Naive thymus-derived CD8-positive, alpha-beta T cell (primary cell): ENCODE results near the gene YWHAB. TPM values are rescaled to one million over a fixed set of nuclear protein-coding genes. Genes with fewer than 3 reads are reported as not detected.
A peak's percentile ranks its signal among the peaks of the same experiment; 100 is the strongest.

ENCODE experiments used
- ATAC-seq, 2 donors: fragments of 150-1000 bp; cut with Tn5 transposase in 1 of 2; sonication (Bioruptor Pico), chemical (Tn5 transposase) in 1 of 2; 1 replicate in 1 of 2; 2 replicates in 1 of 2; pipeline ENCODE4 v1.10.0; 2021; ENCODE audit warnings: mild to moderate bottlenecking in 2 of 2, moderate library complexity in 2 of 2
- POLR2A ChIA-PET: fragments of 350-600 bp; sonication (Branson Sonifier 250); formaldehyde crosslinking; loops from one replicate; lab custom pipeline; 2021; ENCODE audit warnings: antibody characterized with exemption; lab: Charles Lee
- DNase-seq, 10 donors: peaks; one replicate each; pipeline versions ENCODE4 v3.0.0 to v3.0.0-alpha.2; 2020 to 2022
- H3K27ac Mint-ChIP-seq, 10 donors: one replicate each; pipeline ENCODE4 v1.8.0; 2020 to 2022; ENCODE audit warnings: mild to moderate bottlenecking in 10 of 10, mixed read lengths in 10 of 10, moderate library complexity in 4 of 10, inconsistent platforms in 1 of 10
- H3K27me3 Mint-ChIP-seq, 5 donors: one replicate each; pipeline ENCODE4 v1.8.0; 2021 to 2022; ENCODE audit warnings: mixed read lengths in 5 of 5
- H3K36me3 Mint-ChIP-seq, 3 donors: one replicate each; pipeline ENCODE4 v1.8.0; 2020 to 2022; ENCODE audit warnings: mixed read lengths in 3 of 3, mild to moderate bottlenecking in 2 of 3, inconsistent platforms in 1 of 3
- H3K4me1 Mint-ChIP-seq, 4 donors: one replicate each; pipeline ENCODE4 v1.8.0; 2021 to 2022; ENCODE audit warnings: mixed read lengths in 4 of 4
- H3K4me3 Mint-ChIP-seq, 10 donors: one replicate each; pipeline ENCODE4 v1.8.0; 2020 to 2022; ENCODE audit warnings: mild to moderate bottlenecking in 10 of 10, mixed read lengths in 10 of 10, moderate library complexity in 6 of 10, inconsistent platforms in 1 of 10
- H3K9me3 Mint-ChIP-seq, 9 donors: one replicate each; pipeline ENCODE4 v1.8.0; 2020 to 2022; ENCODE audit warnings: mixed read lengths in 9 of 9, mild to moderate bottlenecking in 3 of 9, inconsistent platforms in 1 of 9, moderate library complexity in 1 of 9
- polyA plus RNA-seq, 3 donors: library from polyadenylated mRNA; unstranded; fragments of 300-500 nt; fragmentation: Illumina TruSeq; gene quantifications; one replicate each; pipeline ENCODE4 v1.2.3, GENCODE V29; 2021
- total RNA-seq, 8 experiments: library from RNA in 2 of 8; stranded (reverse) in 2 of 8; gene quantifications; one replicate each; pipeline ENCODE4 v1.2.3 and lab custom pipeline; 2021 to 2026

The YWHAB gene
- total and polyA plus RNA-seq, 5 experiments from 2014 or later = 209 to 529 (median 510) TPM

DNA sequence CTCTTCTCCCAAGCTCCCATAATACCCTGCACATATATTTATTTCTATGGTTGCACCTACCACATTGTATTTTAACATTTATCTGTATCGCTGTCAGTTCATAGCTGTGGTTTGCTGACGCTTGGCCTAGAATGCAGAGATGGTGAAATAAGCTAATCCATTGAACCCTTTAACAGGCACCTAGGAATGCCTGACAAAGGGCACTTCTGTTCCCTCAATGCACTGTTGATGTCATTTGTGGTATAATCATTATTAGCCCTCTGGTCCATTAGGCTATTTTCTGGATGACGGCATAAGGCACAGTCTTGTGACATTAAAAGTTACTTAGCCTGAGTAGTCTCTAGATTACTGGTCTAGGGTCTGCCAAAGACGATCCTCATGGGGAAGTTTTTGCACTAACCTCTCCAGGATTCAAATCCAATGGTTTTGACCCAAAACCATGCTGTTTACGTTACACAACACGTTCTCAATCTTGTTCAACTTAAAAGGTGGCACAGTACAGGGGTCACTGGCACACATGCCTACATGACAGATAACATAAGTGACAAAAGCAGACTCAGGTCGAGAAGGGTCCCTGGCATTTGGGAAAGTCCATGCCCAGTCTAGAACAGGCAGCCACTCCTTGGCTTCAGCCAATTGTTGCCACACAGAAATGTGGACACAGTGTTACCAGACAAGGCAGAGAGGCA, 2.1 kb upstream of the YWHAB start:
- H3K27ac Mint-ChIP-seq = peak overlapping the region in 9 of 10 donors; percentile 91 to 99 (median 97)
- H3K4me3 Mint-ChIP-seq = peak overlapping the region in 9 of 10 donors; percentile 69 to 98 (median 95)

DNA sequence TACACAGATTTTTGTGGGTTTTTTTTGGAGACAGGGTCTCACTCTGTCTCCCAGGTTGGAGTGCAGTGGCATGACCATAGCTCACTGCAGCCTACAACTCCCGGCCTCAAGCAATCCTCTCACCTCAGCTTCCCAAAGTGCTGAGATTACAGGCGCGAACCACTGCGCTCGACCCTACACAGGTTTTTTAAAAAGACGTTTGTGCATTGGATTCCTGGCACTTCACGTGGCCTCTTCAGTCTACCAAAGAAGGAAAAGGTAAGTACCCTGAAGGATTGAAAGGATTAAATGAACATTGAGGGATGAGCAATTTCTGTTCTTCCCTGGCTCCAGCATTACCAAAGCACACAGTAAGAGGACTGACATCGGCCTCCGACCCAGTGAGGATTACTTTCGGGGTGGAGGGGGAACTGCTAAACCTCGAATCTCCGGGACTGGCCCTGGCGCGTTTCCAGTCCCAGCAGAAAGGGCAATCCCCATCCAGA, 556 bp upstream of the YWHAB start:
- H3K27ac Mint-ChIP-seq = peak overlapping the region; percentile 91 to 99 (median 97)
- peaks cover 0 to 16% (median 0%) of the 10 kb centered on the region in 3 donors for H3K36me3 Mint-ChIP-seq
- ATAC-seq (peak; percentile 9 to 10), DNase-seq (no peak)
- no peaks in the 10 kb centered on the region for H3K27me3 Mint-ChIP-seq
- H3K9me3 Mint-ChIP-seq = no peaks in the 10 kb centered on the region
- peak overlapping the region; percentile 88 to 98 (median 95) for H3K4me3 Mint-ChIP-seq
- peaks cover 29 to 63% (median 59%) of the 10 kb centered on the region in 4 donors for H3K4me1 Mint-ChIP-seq
- POLR2A ChIA-PET = interaction anchor here (0.6 to 1.8 kb wide), 17 partner anchors 10 to 907 kb away, joined by 3 to 21 read pairs (median 4); partner anchors contain the start of genes DNTTIP1, PABPC1L, STK4 and TOMM34

More for the DNA sequence above, 2.1 kb upstream of the YWHAB start:
- no peak for ATAC-seq
- H3K36me3 Mint-ChIP-seq = peaks cover 0 to 3% (median 0%) of the 10 kb centered on the region in 3 donors
- no peak for DNase-seq
- no peaks in the 10 kb centered on the region for H3K9me3 Mint-ChIP-seq
- no peaks in the 10 kb centered on the region for H3K27me3 Mint-ChIP-seq
- POLR2A ChIA-PET = interaction anchor here (1.4 kb wide), 1 partner anchor 9 kb away, joined by 4 read pairs; no protein-coding TSS in a partner anchor
- H3K4me1 Mint-ChIP-seq = peaks cover 21 to 53% (median 44%) of the 10 kb centered on the region in 4 donors

DNA sequence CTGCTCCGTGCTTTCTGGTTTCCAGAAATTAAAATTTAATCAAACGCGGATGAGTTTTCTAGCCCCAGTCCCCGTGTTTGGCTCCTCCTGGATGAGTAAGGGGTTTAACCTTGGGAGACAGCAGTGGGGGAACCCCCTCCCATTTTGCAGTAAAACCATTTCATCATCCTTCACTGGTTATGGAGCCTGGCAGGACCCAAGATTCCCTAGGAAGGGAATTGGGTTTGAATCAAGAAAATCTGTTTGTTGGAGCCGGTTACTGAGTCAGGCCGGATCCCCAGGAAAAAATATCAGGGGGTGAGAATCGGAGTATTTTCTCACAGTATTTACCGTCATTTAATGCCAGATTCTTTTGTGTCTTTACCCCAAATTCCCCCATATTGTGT, 754 bp downstream of the YWHAB start:
- H3K27me3 Mint-ChIP-seq = no peaks in the 10 kb centered on the region
- POLR2A ChIA-PET = interaction anchor here (1.4 to 1.8 kb wide), 6 partner anchors 10 to 241 kb away, joined by 6 to 21 read pairs (median 12); partner anchors contain the start of genes PABPC1L, STK4 and TOMM34
- H3K4me1 Mint-ChIP-seq = peaks cover 32 to 72% (median 69%) of the 10 kb centered on the region in 4 donors
- no peak for ATAC-seq
- peak overlapping the region; percentile 89 to 97 (median 94) for H3K27ac Mint-ChIP-seq
- DNase-seq = no peak
- H3K36me3 Mint-ChIP-seq = peaks cover 0 to 20% (median 0%) of the 10 kb centered on the region in 3 donors
- H3K4me3 Mint-ChIP-seq = peak overlapping the region; percentile 88 to 98 (median 96)
- H3K9me3 Mint-ChIP-seq = no peaks in the 10 kb centered on the region

DNA sequence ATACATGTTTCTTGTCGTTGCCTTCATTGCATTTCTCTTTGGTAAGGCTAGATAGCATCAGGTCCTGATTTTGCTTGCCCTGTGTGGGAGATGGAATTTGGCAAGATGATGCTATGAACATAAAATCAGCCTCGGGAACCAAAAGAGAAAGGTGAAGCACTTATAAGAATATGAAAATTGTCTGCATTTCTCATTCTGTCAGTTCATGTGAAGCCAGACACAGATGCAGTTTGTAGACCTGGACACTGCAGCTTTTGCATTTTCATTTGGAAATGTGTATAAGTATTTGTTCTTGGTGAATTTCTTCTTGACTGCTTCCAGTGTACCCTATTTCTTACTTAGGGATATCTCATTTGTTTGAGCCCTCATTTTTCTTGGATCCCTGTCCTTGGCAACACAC, 1.3 kb downstream of the YWHAB start:
- H3K4me1 Mint-ChIP-seq = peaks cover 32 to 78% (median 75%) of the 10 kb centered on the region in 4 donors
- peak overlapping the region; percentile 89 to 97 (median 94) for H3K27ac Mint-ChIP-seq
- POLR2A ChIA-PET = interaction anchor here (3.8 kb wide), 1 partner anchor 22 kb away, joined by 11 read pairs; the partner anchor contains the start of gene PABPC1L
- H3K4me3 Mint-ChIP-seq = peak overlapping the region; percentile 88 to 98 (median 96)
- DNase-seq (no peak), ATAC-seq (no peak)
- no peaks in the 10 kb centered on the region for H3K9me3 Mint-ChIP-seq
- peaks cover 0 to 22% (median 0%) of the 10 kb centered on the region in 3 donors for H3K36me3 Mint-ChIP-seq
- H3K27me3 Mint-ChIP-seq = no peaks in the 10 kb centered on the region

DNA sequence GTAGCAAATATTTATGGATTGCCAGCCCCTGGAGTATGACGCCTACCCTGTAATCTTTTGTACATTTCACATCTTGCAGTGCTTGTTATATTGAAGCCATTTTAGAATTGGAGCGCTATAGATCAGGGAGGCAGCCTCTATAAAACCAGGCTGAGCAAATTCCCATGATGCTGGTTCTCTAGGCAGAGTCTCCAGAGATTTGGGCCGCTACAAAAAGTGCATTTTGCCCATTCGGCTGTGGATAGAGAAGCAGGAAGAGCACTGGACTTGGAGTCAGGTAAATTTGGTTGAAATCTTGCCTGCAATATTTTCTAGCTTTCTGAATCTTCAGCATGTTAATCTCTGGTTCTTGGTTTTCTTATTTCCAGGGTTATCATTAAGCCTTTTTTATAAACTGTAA, 2.0 kb downstream of the YWHAB start:
- DNase-seq (no peak), ATAC-seq (no peak)
- Mint-ChIP-seq H3K27me3 (no peaks in the 10 kb centered on the region), H3K4me3 (peak overlapping the region; percentile 88 to 98 (median 96)), H3K9me3 (no peaks in the 10 kb centered on the region), H3K4me1 (peaks cover 36 to 84% (median 80%) of the 10 kb centered on the region in 4 donors), H3K27ac (peak overlapping the region in 9 of 10 donors; percentile 54 to 97 (median 94)), H3K36me3 (peaks cover 0 to 27% (median 3%) of the 10 kb centered on the region in 3 donors)
- POLR2A ChIA-PET = interaction anchor here (0.9 to 3.8 kb wide), 3 partner anchors 14 to 216 kb away, joined by 3 to 11 read pairs (median 3); partner anchors contain the start of gene PABPC1L

DNA sequence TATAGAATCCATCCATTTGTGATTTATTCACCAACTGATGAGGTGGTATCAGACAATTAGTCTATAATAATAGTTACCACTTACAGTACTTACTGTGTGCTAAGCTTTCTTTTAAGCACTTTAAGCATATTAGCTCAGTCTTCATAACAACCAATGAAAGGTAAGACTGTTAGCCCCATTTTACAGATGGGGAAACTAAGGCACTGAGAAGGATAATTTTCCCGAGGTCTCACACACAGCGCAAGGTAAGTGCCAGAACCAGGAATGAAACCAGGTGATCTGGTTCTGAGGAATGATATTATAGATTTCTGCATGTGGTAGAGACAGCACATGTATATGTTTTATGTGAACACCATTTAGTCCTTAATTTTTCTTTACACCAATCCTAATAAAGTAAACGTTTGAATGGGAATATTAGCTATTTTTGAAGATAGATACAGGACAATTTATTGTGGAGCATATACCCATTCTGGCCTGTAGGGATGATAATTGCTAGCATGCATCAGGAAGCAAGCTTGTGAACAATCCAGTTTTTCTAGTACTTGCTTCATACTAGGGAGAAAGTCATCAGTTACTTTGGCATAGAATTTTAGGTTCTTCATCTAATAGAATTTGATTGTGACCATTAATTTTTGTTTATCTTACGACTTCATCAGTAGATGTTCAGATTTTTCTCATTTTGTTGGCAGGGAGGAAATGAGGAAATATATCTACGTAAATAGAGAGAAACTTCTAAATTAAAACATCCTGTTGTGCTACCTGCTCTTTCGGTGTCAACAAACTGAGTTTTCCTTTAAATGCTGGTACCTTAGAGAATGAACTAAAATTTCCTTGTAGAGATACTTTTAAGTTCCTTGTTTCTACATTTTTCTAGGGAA, 3.0 kb downstream of the YWHAB start:
- Mint-ChIP-seq H3K27me3 (no peaks in the 10 kb centered on the region), H3K36me3 (peaks cover 0 to 29% (median 3%) of the 10 kb centered on the region in 3 donors), H3K27ac (peak overlapping the region; percentile 64 to 97 (median 84)), H3K4me3 (peak overlapping the region; percentile 88 to 98 (median 96)), H3K9me3 (no peaks in the 10 kb centered on the region), H3K4me1 (peaks cover 36 to 87% (median 82%) of the 10 kb centered on the region in 4 donors)
- ATAC-seq (no peak), DNase-seq (no peak)
- POLR2A ChIA-PET = interaction anchor here (0.6 to 3.8 kb wide), 6 partner anchors 15 to 217 kb away, joined by 3 to 11 read pairs (median 3); partner anchors contain the start of gene PABPC1L

DNA sequence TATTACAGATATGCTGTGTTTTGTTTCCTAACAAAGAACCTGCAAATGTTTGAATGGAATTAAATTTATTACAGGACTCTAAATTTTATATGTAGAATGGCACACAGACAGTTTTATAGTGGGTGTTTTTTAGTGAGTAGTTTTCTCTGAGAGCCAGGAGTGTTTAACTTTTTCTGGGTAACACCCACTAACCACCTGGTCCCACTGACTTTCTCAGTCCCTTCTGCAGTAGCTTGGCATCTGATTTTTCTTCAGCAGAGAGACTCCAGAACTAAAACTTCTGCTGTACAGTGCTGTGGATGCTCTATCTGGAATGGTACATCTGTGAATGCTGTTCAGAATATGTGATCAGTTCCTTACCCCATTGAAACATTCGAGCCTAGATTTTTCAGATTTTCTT, 6.3 kb downstream of the YWHAB start:
- H3K9me3 Mint-ChIP-seq = no peaks in the 10 kb centered on the region
- peak overlapping the region; percentile 2 to 65 (median 56) for H3K4me3 Mint-ChIP-seq
- ATAC-seq (peak in 1 of 2 donors; percentile 10), DNase-seq (no peak)
- H3K27ac Mint-ChIP-seq = peak overlapping the region in 9 of 10 donors; percentile 0 to 87 (median 69)
- POLR2A ChIA-PET = interaction anchor here (1.0 kb wide), 1 partner anchor 14 kb away, joined by 4 read pairs; no protein-coding TSS in a partner anchor
- H3K27me3 Mint-ChIP-seq = no peaks in the 10 kb centered on the region
- H3K4me1 Mint-ChIP-seq = peaks cover 48 to 97% (median 92%) of the 10 kb centered on the region in 4 donors
- H3K36me3 Mint-ChIP-seq = peaks cover 0 to 51% (median 3%) of the 10 kb centered on the region in 3 donors

DNA sequence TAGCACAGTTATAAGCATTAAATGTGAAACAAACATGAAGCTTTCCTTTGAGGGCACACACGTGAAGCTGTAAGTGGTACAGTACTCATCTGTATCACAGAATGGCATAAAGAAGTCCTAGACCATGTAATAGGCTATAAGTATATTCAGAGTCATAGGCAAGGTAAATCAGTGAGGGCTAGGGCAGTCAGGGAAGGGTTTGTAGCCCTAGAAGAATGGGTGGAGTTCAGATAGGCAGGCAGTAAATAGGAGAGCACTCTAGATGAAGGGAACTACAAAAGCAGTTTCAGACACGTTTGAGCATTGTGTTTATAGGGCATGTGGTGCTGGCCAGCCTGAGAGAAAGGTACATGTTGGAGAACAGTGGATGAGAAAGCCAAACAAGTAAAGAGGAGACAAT, 9.5 kb downstream of the YWHAB start:
- no peaks in the 10 kb centered on the region for H3K27me3 Mint-ChIP-seq
- H3K27ac Mint-ChIP-seq = peak overlapping the region; percentile 17 to 92 (median 63)
- H3K36me3 Mint-ChIP-seq = peaks cover 0 to 46% (median 3%) of the 10 kb centered on the region in 3 donors
- POLR2A ChIA-PET = no interaction called here
- H3K4me3 Mint-ChIP-seq = peak overlapping the region in 9 of 10 donors; percentile 23 to 62 (median 39)
- H3K9me3 Mint-ChIP-seq = no peaks in the 10 kb centered on the region
- peak; percentile 20 to 34 for ATAC-seq
- H3K4me1 Mint-ChIP-seq = peaks cover 40 to 91% (median 86%) of the 10 kb centered on the region in 4 donors
- DNase-seq = no peak

DNA sequence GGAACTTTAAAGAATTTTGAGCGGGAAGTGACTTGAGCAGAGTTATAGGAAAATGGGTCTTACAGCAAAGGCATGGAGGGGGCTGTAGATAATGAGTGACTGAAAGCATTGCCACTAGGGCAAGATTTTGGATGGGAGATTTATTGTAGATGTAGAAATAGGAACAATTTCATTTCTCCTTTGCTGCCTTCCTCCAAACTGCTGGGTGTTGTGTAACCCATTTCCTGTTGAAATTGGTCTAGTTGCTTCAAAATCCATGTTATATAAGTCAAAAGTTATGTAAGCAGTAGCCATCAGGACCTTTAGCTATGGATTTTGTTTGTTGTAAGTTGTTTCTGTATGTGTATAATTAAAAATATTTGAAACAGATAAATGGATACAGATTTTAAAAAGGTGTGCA, 11.1 kb downstream of the YWHAB start:
- H3K4me3 Mint-ChIP-seq = peak overlapping the region in 9 of 10 donors; percentile 13 to 61 (median 43)
- no peaks in the 10 kb centered on the region for H3K27me3 Mint-ChIP-seq
- no peak for ATAC-seq
- H3K4me1 Mint-ChIP-seq = peaks cover 42 to 91% (median 87%) of the 10 kb centered on the region in 4 donors
- DNase-seq = no peak
- POLR2A ChIA-PET = interaction anchor here (1.2 to 1.5 kb wide), 3 partner anchors 11 to 14 kb away, joined by 3 to 9 read pairs (median 8); partner anchors contain the start of genes PABPC1L and YWHAB
- peaks cover 0 to 52% (median 3%) of the 10 kb centered on the region in 3 donors for H3K36me3 Mint-ChIP-seq
- H3K27ac Mint-ChIP-seq = peak overlapping the region; percentile 27 to 92 (median 74)
- no peaks in the 10 kb centered on the region for H3K9me3 Mint-ChIP-seq

DNA sequence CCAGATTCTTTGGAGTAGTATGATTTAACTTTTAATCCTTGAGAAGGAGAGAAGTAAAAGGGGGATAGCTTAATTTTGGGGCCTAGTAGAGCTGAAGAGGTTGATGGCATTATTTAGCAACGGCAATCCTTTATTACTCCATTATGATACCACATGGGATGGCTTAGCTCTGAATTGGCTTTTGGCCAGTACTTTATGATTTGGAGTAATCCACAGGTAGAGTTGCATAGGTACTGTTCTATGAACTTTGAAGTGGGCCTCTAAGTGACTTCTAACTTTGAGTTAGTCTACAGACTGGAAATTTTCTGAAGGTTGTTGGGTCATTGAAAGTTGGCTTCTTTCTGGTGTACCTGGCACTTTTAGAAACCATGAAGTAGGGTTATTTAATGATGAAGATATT, 11.6 kb downstream of the YWHAB start:
- Mint-ChIP-seq H3K27me3 (no peaks in the 10 kb centered on the region), H3K9me3 (no peaks in the 10 kb centered on the region), H3K27ac (peak overlapping the region in 9 of 10 donors; percentile 31 to 92 (median 72)), H3K36me3 (peaks cover 0 to 51% (median 1%) of the 10 kb centered on the region in 3 donors), H3K4me3 (peak overlapping the region in 8 of 10 donors; percentile 4 to 61 (median 40)), H3K4me1 (peaks cover 40 to 90% (median 83%) of the 10 kb centered on the region in 4 donors)
- ATAC-seq = no peak
- DNase-seq = no peak
- POLR2A ChIA-PET = interaction anchor here (1.5 kb wide), 2 partner anchors 12 kb away, joined by 8 to 9 read pairs; partner anchors contain the start of genes PABPC1L and YWHAB

DNA sequence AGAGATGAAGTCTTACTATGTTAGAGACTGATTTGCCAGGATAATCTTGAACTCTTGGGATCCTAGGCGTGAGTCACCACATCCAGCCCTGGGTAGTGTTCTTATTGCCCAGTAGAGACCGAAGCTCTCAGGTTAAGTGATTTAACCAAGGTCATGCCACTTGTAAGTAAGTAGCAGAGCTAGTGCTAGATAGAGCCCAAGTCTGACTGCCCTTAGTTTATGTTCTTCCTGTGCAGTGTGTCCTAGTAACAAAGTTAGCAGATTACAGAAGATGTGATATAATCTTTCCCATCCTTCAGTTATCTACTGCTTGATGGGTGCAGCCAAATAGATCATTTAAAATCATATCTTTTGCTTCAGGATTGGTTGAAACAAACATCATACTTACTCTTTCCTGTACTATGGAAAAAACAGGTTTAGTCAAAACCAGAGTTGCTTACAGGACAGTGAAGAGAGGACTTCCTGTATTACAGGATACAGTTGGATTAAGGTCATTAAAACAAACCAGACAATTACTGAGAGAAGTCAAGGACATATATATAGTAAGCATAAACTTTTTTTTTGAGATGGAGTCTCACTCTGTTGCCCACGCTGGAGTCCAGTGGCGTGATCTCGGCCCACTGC, 14.8 kb downstream of the YWHAB start:
- H3K9me3 Mint-ChIP-seq = no peaks in the 10 kb centered on the region
- peak overlapping the region in 2 of 10 donors; percentile 8 to 12 for H3K4me3 Mint-ChIP-seq
- H3K27me3 Mint-ChIP-seq = no peaks in the 10 kb centered on the region
- DNase-seq = no peak
- H3K4me1 Mint-ChIP-seq = peaks cover 27 to 66% (median 58%) of the 10 kb centered on the region in 4 donors
- ATAC-seq = no peak
- peak overlapping the region in 9 of 10 donors; percentile 32 to 91 (median 68) for H3K27ac Mint-ChIP-seq
- POLR2A ChIA-PET = no interaction called here
- H3K36me3 Mint-ChIP-seq = peaks cover 0 to 60% (median 19%) of the 10 kb centered on the region in 3 donors
